ENCODE measurements around the gene VPS13D.

- TF ChIP-seq, protein P1, sequence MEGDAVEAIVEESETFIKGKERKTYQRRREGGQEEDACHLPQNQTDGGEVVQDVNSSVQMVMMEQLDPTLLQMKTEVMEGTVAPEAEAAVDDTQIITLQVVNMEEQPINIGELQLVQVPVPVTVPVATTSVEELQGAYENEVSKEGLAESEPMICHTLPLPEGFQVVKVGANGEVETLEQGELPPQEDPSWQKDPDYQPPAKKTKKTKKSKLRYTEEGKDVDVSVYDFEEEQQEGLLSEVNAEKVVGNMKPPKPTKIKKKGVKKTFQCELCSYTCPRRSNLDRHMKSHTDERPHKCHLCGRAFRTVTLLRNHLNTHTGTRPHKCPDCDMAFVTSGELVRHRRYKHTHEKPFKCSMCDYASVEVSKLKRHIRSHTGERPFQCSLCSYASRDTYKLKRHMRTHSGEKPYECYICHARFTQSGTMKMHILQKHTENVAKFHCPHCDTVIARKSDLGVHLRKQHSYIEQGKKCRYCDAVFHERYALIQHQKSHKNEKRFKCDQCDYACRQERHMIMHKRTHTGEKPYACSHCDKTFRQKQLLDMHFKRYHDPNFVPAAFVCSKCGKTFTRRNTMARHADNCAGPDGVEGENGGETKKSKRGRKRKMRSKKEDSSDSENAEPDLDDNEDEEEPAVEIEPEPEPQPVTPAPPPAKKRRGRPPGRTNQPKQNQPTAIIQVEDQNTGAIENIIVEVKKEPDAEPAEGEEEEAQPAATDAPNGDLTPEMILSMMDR (IDR thresholded peaks at IDR 0.05): no peak
- no peak for TF ChIP-seq POLR2A (IDR thresholded peaks at IDR 0.05)
These were observed 175.1 kb downstream of the VPS13D start for GRCh38 chr1:12404918-12405317.
